HT1080 (cell line): ENCODE data around the gene UBE2D4. TPM values are rescaled to one million over a fixed set of nuclear protein-coding genes. Genes with fewer than 3 reads are reported as not detected.

Experiments used
- total RNA-seq: library from RNA; depleted of rRNA; stranded (reverse); fragments of >200 nt; shearing (Covaris generic); gene quantifications from 2 replicates; pipeline ENCODE4 v1.2.3, GENCODE V29; 2014; rRNA removed

UBE2D4 gene
- total RNA-seq, 1 experiment from 2014 or later: 18.4 TPM

Other genes with a start within 250 kb of the UBE2D4 start
- gene COA1, start 196.9 kb upstream of the UBE2D4 start, total RNA-seq: 84.4 and 102 TPM in 2 replicates
- gene BLVRA, start 167.8 kb upstream of the UBE2D4 start, total RNA-seq: 22.0 and 22.6 TPM in 2 replicates
- 154 and 174 TPM in 2 replicates for gene MRPS24, start 56.9 kb upstream of the UBE2D4 start, total RNA-seq
- gene URGCP, start 19.8 kb upstream of the UBE2D4 start, total RNA-seq: 18.7 and 20.6 TPM in 2 replicates
- gene SPDYE1, start 71.5 kb downstream of the UBE2D4 start, total RNA-seq: not detected in 2 replicates
- gene DBNL, start 118.3 kb downstream of the UBE2D4 start, total RNA-seq: 154 and 156 TPM in 2 replicates
- gene PGAM2, start 139.1 kb downstream of the UBE2D4 start, total RNA-seq: not detected in 2 replicates
- gene POLM, start 156.1 kb downstream of the UBE2D4 start, total RNA-seq: 12.8 and 17.4 TPM in 2 replicates
- gene AEBP1, start 177.9 kb downstream of the UBE2D4 start, total RNA-seq: not detected in 2 replicates
- gene POLD2, start 197.1 kb downstream of the UBE2D4 start, total RNA-seq: 163 and 192 TPM in 2 replicates
- gene MYL7, start 214.9 kb downstream of the UBE2D4 start, total RNA-seq: not detected in 2 replicates